Left kidney (tissue), 8 donors: Measurements from ENCODE around the gene EGR4. TPM values are rescaled to one million over a fixed set of nuclear protein-coding genes. Genes with fewer than 3 reads are reported as not detected.

ENCODE experiments used
- DNase-seq: peaks from one replicate; pipeline ENCODE4 v3.0.0-alpha.2; 2013
- long read RNA-seq, 8 donors: transcript quantifications; one replicate each; lab custom pipeline, GENCODE V29; 2026
- polyA plus RNA-seq: library from polyadenylated mRNA; unstranded; fragments of 120-200 nt; gene quantifications from one replicate; pipeline ENCODE4 v1.2.1, GENCODE V29; 2013; ENCODE audit not compliant: insufficient read length

The EGR4 gene
- polyA plus RNA-seq: not detected
- long read RNA-seq, donor 1: 0 reads
- long read RNA-seq, donor 2: 0 reads
- long read RNA-seq, donor 3: 0 reads
- long read RNA-seq, donor 4: 0 reads
- long read RNA-seq, donor 5: 0 reads
- long read RNA-seq, donor 6: 0 reads
- long read RNA-seq, donor 7: 0 reads
- long read RNA-seq, donor 8: 0 reads

GRCh38 chr2:73293534-73294171 lies at the start of gene EGR4:
TSS of gene EGR4 (minus strand) at chr2:73293548. CDS start at chr2:73293317, 231 bp downstream.
- peak; percentile 39 for DNase-seq

- DNase-seq: no peak
These were observed 47.7 kb upstream of the EGR4 start for GRCh38 chr2:73341039-73341438.

- DNase-seq: no peak
These were observed 45.9 kb upstream of the EGR4 start for GRCh38 chr2:73339201-73339600.

GRCh38 chr2:73337828-73338227 lies 44.5 kb upstream of the EGR4 start:
- no peak for DNase-seq

GRCh38 chr2:73334620-73335019 lies 41.3 kb upstream of the EGR4 start:
- no peak for DNase-seq

GRCh38 chr2:73334045-73334444 lies 40.7 kb upstream of the EGR4 start:
- DNase-seq: no peak

GRCh38 chr2:73333564-73333963 lies 40.2 kb upstream of the EGR4 start:
- DNase-seq: no peak

- no peak for DNase-seq
These were observed 30.9 kb upstream of the EGR4 start for GRCh38 chr2:73324126-73324725.

GRCh38 chr2:73323551-73323950 lies 30.2 kb upstream of the EGR4 start:
- DNase-seq: no peak

GRCh38 chr2:73314441-73314840 lies 21.1 kb upstream of the EGR4 start:
- no peak for DNase-seq

- no peak for DNase-seq
These were observed 14.4 kb upstream of the EGR4 start for GRCh38 chr2:73307720-73308119.

- no peak for DNase-seq
These were observed 8.3 kb upstream of the EGR4 start for GRCh38 chr2:73301636-73302035.

- no peak for DNase-seq
These were observed 7.6 kb upstream of the EGR4 start for GRCh38 chr2:73300926-73301325.

GRCh38 chr2:73297586-73297985 lies 4.2 kb upstream of the EGR4 start:
- no peak for DNase-seq

- DNase-seq: no peak
These were observed 3.8 kb upstream of the EGR4 start for GRCh38 chr2:73297151-73297559.

GRCh38 chr2:73295751-73296400 lies 2.5 kb upstream of the EGR4 start:
- DNase-seq: no peak

- DNase-seq: no peak
These were observed 891 bp upstream of the EGR4 start for GRCh38 chr2:73294239-73294638.

GRCh38 chr2:73292906-73293533 lies 328 bp downstream of the EGR4 start:
- no peak for DNase-seq

- no peak for DNase-seq
These were observed 937 bp downstream of the EGR4 start for GRCh38 chr2:73292316-73292905.

- no peak for DNase-seq
These were observed 1.7 kb downstream of the EGR4 start for GRCh38 chr2:73291461-73292315.

- DNase-seq: peak; percentile 80
These were observed 2.3 kb downstream of the EGR4 start for GRCh38 chr2:73291093-73291460.
